ENCODE results near the gene FNBP1.

The FNBP1 gene

GRCh38 chr9:129972816-129973215 lies 70.2 kb downstream of the FNBP1 start:
- H3K27ac ChIP-seq = no peak overlapping the region
- TF ChIP-seq ZFX (IDR thresholded peaks at IDR 0.05) (no peak), CTCF (conservative IDR thresholded peaks at IDR 0.05) (no peak)

GRCh38 chr9:129968690-129969485 lies 74.1 kb downstream of the FNBP1 start:
- H3K27ac ChIP-seq = no peak overlapping the region

GRCh38 chr9:129964901-129965734 lies 77.9 kb downstream of the FNBP1 start:
- H3K27ac ChIP-seq = no peak overlapping the region
- TF ChIP-seq ZFX (IDR thresholded peaks at IDR 0.05) (no peak), CTCF (conservative IDR thresholded peaks at IDR 0.05) (no peak)

More at GRCh38 chr9:129968690-129969485, 74.1 kb downstream of the FNBP1 start:
- TF ChIP-seq ZFX (IDR thresholded peaks at IDR 0.05) = no peak
- no peak for TF ChIP-seq CTCF (conservative IDR thresholded peaks at IDR 0.05)

- H3K27ac ChIP-seq = no peak overlapping the region
- TF ChIP-seq CTCF (conservative IDR thresholded peaks at IDR 0.05) (no peak), ZFX (IDR thresholded peaks at IDR 0.05) (no peak)
Observed at GRCh38 chr9:129962889-129963703, 79.9 kb downstream of the FNBP1 start.

GRCh38 chr9:129962451-129962864 lies 80.5 kb downstream of the FNBP1 start:
- no peak for TF ChIP-seq CTCF (conservative IDR thresholded peaks at IDR 0.05)
- TF ChIP-seq ZFX (IDR thresholded peaks at IDR 0.05) = no peak
- no peak overlapping the region for H3K27ac ChIP-seq

- no peak overlapping the region for H3K27ac ChIP-seq
- TF ChIP-seq CTCF (conservative IDR thresholded peaks at IDR 0.05) (no peak), ZFX (IDR thresholded peaks at IDR 0.05) (no peak)
Observed at GRCh38 chr9:129958796-129959195, 84.2 kb downstream of the FNBP1 start.
